Panc1 (cell line): ENCODE measurements around the gene CACNA1C.

ENCODE experiments used
- TCF7L2 ChIP-seq: IDR thresholded peaks from 2 replicates; pipeline ENCODE4 v1.6.1; 2011; ENCODE audit warnings: mild to moderate bottlenecking, low read depth, low read length, inconsistent platforms
- TF ChIP-seq, protein P1 (sequence below): fragments of 450-650 bp; IDR thresholded peaks from 2 replicates; pipeline ENCODE4 v1.5.1; 2017; ENCODE audit warnings: mild to moderate bottlenecking

DNA sequence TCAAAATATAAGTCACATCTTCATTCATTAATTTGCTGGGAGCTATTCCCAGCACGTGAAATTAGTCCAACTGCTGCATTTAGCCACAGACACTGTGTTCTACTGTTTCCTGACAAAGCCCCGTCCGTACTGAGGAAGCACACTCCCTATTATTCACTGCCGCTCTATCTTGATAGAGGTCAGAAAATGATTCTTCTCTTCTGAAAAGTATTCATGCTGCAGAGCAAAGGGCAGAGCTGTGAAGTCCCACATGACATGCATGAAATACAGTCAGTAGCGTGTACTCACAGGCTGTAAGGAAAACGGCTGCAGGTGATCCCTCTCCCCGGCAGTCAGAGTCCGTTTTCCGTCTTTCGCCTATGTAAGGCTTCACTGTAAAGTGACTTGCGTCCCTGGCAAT, 439.4 kb downstream of the CACNA1C start:
- TF ChIP-seq, protein P1, sequence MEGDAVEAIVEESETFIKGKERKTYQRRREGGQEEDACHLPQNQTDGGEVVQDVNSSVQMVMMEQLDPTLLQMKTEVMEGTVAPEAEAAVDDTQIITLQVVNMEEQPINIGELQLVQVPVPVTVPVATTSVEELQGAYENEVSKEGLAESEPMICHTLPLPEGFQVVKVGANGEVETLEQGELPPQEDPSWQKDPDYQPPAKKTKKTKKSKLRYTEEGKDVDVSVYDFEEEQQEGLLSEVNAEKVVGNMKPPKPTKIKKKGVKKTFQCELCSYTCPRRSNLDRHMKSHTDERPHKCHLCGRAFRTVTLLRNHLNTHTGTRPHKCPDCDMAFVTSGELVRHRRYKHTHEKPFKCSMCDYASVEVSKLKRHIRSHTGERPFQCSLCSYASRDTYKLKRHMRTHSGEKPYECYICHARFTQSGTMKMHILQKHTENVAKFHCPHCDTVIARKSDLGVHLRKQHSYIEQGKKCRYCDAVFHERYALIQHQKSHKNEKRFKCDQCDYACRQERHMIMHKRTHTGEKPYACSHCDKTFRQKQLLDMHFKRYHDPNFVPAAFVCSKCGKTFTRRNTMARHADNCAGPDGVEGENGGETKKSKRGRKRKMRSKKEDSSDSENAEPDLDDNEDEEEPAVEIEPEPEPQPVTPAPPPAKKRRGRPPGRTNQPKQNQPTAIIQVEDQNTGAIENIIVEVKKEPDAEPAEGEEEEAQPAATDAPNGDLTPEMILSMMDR: no peak
- no peak for TF ChIP-seq TCF7L2
